ENCODE results near the gene KLF7.

KLF7 gene

DNA sequence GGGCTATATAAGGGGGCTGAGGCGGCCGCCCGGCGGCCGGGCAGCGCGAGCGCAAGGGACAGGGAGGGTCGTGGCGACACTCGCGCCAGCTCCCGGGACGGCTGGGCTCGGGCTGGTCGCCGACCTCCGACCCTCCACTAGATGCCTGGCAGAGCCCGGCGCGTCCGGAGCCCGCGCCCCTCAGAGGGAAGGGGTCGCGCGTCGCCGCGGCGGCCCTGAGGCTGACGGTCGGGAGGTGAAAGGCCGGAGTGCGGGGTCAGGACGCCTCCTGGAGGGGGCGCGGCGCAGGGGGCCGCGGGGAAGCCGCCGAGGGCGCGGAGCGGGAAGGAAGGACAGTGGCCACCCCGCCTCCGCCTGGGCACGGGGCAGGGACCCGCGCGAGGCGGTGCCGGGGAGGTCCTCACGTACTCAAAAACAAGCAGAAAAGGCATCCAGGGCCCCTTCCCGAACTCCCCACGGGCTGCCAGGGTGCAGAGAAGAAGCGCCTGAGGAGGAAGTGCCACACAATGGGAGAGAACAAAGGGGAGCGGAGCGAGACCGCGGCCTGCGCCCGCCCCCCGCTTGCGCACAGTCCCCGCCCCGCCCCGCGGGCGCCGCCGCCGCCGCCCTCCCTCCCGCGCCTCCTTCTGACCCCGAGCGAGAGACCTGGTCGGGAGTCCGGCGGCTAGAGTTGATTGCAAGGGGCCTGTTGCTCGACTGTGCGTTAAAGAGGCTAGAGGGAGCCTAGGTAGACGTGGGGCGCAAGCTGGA lies 776 bp upstream of the KLF7 start:
- peak; percentile 40 to 46 for DNase-seq

DNA sequence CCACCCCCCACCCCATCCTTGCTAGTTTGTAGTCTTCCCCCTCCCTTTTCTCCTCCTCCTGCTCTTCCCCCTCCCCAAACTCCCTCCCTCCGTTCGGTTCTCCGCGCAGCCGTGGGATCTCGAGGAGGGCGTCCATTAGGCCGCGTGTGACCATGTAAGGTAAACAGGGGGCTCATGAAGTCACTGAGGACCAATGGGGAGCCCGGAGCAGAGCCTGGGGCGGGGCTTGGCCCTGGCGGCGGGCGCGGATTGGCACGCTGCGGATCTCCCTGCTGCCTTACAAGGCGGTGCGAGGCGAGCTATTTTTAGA lies 246 bp upstream of the KLF7 start:
- peak; percentile 78 to 82 for DNase-seq

DNA sequence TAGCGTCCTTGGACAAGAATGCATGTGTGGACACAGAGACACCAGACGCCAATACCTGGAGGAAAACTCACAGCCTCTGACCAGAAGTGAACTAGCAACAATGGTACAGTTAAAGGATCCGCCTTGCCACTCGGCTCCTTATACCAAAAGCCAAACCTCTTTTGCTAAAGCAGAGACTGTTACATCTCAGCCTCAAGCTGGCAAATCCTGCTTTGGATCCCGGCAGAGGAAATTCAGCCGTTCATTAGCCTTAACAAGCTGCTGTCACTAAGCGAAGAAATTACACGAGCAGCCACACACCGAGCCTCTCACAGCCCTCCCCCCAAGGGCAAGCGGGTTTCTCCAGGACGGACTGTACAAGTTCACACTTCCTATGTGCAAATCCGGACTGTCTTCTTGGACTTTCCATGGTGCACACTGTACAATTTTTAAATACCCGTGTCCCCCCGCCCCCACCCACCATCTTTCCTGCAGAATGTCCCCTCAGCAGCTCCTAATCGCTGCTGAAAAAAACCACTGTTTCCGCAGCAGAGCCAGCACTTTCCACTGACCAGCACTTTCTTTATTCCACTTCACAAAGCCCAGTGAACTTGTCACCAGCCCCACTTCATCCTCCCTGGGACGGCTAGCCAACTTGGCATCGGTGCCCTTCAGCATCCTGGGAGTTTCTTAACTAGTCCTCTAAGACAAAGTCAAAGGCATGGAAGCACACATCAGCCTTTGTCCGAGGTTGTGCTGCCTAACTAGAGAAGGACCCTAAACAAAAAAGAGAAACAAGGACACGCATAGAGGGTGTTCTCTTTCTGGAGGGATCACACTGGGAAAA lies 1.5 kb downstream of the KLF7 start:
- DNase-seq = no peak

DNA sequence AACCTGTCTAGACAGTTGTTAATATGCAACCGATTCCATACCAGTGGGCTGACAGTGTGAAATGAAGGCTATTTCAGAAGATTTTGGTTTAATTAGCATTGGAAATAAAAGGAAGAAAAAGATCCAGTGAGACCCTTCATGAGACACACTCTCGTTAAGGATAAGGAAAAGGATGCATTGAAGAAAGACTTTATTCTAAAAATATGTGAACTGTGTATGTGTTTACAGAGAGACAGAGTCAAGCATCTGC lies 2.1 kb downstream of the KLF7 start:
- no peak for DNase-seq

DNA sequence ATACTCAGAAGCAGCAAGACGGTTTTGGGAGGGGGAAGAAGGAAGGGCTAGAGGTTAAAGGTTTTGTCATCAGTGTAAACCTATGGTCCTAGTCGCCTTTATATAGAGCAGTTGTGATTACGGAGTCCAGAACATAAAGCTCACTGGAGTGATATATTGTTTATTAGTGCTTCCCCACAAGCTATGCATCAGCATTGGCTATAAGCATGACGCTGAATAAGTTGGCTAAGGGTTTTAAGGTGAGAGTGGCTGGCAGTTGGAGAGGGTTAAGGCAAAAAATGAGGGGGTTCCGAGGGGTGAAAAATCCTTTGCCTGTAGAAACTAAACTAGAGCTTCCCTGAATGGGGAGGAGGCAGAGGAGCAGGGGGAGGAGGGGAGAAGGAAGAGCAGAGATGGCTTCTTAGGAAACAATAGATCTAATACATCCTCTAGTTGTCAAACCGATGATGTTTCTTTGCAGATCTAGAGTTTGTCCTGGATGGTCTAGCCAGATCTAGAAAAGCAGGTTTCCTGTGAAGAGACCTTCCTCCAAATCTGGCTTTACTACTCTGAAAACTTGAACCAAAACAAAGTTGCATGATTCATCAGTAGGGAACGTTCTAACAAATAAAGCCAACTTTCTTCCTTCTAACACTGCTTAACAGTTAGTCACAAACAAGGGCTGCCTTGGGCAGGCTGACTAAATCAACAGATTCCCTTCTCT lies 2.5 kb downstream of the KLF7 start:
- DNase-seq = no peak

DNA sequence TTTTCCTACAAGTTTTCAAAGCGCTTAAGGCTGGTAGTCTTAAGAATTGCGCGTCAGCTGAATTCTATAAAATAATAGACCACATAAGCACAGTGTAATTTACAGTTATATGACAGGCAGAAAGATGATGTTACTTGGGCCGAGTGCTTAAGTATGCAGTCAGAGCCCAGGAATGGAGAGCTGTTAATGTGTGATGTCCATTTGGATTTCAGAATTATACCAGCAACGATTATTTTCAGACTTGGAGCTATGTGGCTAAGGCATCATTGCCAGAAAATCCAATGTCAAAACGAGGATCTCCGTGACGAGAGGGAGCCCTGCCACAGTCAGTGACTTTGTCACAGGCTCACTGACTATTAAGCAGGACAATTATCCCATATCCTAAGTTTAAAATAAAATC lies 3.4 kb downstream of the KLF7 start:
- no peak for DNase-seq

DNA sequence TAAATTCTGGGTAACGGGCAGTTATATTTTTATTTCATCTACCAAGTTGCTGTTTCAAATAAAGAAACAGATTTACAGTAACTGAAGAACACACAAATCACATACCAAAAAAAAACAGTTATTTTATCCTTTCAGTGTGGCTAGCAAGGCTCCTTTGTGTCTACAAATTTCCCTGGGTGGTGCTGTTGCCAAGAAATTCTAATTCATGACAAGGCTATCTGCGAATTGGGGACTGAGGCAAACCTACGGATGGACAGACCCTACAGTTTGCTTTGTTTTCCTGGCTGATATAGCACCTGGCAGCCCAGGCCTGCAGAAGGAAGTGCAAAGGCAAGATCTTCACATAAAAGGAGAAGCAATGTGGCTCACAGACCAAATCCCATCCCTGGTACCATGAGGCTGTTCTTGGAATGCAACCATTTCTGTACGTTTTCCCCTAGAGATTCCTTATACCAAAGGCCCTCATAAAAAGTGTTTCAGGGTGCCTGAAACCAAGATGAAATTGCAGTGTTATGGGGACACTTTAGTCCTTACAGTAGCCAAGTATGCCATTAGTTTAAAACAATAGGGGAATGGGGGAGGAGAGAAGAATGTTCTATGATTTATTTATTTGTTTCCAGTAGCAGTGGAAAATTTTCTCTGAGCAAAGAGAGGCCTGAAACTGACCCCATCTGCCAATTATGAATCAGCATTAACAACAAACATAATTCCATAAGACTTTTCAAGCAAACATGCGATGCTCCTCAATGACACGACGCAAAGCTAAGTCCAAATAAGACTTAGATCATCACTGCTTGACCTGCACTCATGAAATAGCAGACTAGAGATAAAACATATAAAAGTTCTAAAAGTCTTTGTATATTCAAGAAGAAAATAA lies 4.3 kb downstream of the KLF7 start:
- DNase-seq = no peak

DNA sequence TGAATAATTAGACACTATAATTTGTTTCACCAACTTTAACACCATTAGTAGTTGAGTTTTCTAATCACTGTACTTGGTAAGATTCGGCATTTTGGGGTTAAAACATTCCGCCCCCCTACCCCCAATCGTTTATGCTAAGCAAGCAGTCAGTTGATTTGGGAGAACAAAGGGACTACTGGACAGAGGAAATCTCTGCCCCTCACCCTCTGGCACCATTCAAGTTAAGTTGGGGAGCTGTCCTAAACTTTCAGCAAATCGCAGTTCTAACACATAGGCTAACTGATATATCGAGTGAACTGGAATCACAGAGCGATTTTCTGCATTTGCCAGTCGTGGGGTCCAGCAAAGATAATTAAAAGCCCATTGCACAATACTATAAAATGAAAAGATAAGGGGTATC lies 5.6 kb downstream of the KLF7 start:
- DNase-seq = no peak

DNA sequence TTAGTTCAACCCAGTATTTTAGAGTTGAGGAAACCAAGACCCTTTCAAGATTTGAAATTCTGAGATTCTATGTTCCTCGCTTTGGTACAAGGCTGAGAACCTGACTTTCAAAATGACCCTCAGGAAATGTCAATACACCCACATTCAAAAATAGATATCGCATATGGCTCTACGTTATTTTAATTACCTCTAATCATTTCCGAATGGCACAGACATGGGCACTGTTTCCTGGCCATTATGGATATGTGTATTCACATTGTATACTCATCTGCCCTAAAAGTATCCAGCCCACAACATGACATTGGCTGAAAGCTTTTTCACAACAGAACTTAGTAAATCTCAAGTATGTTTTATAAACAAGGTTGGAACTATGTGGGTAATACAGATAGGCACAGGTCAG lies 6.7 kb downstream of the KLF7 start:
- no peak for DNase-seq

DNA sequence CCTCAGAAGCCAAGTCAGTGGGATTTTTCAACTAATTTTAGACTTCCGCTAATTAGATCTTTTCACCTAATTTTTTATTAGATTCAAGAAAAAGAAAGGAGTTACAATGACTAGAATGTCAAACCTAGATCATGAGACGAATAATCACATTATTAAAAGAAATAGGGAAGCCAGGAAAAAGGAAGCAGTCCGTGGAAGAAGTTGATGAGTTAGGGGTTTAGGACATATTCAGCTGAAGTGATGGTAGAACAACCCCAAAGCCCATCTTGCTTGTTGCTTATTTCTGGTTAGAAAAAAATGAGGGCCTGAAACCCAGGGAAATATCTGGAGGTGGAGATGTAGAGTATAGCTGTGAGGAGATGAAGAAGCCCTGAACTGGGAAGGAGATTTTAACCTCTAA lies 8.0 kb downstream of the KLF7 start:
- no peak for DNase-seq

DNA sequence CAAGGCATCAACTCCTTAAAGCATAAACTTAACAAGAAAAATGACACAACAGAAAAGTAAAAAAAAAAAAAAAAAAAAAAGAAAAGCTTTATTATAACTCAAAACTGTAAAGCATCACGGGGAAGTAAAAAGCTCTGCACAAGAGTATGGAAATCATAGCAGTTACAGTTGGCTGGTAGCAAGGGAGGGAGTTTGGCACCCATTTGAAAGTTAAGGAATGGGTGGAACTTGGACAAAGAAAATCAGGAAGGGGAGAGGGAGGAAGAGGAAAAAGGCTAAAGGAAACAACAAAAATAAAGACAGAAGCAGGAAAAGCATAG lies 8.6 kb downstream of the KLF7 start:
- DNase-seq = no peak

DNA sequence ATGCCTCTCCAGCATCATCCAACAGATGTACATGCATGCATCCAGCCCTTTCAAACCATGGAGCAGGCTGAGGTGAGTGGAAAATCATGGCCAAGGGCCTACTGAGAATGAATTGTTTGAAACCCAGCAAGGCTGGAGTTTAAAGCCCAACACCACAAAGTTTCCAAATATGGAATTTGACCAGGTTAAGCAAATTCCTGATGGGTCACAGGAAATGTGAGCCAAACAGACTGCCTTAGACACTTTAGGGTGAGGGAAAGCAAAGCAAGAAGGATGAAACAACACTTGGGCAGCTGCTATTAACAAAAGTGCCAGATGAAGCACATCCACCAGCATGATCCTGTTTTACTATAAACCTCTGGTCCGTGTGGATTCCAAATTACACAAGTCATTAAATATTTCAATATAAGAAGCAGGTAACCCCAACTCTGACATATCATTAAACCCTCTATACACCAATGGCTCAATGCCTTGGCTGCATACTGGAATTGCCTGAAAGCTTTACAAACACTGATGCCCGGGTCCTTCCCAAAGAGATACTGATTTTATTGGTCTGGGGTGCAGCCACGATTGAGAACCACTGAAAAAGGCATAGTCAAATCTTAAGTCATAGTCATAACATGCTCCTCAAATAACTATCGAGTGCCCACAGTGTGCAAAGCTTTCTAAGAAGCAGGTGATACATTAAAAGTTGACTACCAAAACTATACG lies 9.1 kb downstream of the KLF7 start:
- no peak for DNase-seq

DNA sequence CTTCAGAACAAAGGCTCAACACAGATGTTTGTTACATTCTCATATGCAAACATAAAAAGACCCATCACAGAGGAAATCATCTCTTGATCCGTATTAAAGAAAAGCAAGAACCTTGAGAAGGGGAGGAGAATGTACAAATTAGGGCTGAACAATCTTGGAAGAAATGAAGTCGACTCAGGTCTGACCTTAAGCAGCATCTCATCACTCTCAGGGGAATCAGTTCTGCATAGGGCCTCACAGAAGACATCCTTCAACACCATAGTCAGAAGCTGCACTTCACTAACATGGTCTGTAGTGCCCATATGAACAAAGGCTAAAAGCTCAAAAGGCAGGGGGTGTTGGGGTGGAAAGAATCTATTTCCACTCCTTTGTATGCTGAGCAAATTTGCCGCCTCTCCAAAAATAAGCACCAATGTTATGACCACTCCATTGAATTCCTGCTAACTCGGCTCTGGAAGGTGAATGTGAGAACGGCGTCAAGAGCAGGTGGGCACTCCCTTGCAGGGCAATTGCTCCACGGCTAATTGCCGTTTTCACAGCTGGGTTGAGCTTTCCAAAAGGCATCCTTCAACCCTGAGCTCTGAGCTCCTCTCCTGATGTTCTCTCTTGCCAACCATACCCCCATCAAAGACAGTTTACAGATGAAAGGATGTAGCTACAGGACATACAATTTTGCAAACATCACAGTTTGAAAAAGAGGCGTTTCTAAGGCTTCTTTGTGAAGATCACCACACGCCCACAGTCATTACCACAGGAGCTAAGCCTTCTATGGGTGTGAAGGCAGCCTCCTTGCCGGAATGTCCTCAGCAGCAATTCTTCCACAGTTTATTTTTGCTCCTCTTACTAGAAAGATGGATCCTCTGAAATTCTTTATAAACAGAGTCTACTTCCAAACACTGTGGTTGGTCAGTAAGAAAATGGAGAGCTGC lies 10.0 kb downstream of the KLF7 start:
- DNase-seq = no peak

DNA sequence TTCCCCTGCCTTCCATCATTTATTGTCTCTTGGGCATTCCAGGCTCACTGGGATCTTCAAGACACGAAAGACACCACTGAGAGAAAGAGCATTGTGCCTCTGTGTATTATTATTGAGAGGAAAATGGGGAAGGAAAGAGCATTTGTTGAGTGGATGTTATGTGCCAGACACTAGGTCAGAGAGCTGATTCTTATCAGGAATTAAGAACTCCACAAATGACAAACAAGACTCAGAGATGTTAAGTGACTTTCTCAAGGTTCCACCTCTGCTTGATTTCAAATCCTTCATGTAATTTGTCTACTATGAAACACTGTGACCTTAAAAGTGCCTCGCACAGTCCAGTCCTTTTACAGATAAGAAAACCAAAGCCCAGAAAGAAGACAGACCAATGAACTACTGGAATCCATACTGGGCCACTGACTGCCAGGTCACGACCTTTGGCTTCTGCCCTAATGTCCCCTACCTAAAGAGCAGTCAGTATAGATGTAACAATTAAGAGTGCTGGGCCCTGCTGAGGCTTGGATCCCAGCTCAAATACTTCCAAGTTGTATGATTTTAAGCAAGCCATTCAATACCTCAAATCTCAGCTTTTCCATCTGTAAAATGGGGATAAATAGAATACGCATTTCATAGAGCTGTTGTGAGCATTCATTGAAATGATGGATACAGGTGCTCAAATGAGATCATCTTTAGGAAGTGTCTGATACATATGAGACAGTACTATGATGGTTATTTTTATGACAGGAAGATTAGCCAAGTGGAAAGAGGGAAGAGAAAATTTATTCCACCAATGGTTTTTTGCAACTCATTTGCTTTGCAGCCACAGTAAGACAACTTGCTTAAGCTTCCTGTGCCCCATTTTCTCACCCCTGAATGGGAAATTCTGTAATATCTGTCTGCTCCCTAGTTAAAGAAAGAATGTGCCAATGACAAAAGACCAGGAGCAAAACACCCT lies 10.9 kb downstream of the KLF7 start:
- no peak for DNase-seq

DNA sequence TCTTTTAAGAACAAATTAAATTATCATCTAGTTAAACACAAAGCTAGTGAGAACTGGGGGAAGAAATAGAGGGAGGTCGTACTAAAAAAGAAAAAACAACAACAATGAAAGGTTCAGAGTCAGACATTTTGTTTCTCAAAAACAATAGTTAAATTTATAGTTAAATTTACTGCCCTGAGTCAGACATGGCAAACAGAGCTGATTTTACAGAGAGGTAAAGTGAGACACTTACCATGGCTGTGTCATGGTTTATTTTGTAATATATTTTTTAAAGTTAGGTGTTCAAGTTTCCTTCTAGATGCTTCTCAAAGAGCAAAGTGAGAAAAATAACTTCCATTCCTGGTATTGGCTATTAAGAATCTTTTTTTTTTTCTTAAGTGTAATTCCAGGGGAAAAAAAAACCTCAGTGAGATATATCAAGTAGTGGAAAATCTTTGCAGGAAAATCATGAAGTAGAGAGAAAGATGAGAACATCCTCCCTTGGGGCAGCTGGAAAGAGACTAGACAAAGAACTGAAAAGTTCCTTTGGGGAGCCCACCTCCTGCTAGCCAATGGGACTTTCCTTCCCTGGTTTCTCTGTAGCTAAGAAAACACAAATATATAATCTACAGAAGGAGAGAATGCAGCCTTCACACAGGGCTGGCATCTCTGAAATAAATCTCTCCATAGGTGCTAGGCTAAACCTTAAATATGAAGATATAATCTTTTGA lies 12.3 kb downstream of the KLF7 start:
- DNase-seq = no peak

DNA sequence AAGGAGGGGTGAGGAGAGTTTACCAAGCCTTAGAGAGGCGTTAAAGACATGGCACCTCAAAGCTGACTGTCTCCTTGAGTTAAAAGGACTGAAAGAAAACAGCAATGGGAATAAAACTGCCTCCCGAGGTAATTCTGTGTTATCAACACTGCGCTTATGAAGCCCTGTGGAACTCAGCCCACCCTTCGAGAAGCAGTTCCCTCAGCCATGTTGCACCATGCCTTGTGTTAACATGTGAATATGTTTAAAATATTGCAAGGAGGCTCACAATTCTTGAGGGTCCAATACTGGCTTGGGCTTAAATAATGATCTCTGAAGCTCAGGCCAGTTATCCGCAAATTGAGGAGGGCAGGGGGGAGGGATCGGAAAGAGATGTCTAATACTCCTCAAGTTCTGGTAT lies 14.7 kb downstream of the KLF7 start:
- DNase-seq = no peak

DNA sequence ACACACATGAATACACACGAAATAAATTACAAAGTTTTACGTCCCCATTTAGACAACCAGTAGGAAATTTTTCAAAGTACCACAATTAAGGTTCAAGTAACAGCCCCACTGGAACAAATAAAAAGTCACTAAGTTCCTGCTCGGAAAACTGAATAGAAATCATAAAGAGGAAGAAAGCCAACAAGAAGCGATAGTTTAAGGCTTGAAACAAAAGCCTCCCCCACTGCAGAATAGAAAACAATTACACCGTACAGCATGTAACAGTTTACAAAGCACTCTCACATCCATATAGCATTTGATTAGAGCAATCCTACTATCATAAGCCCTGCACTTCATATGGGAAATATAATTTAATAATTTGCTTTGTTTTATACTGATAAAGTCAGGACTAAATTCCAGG lies 15.5 kb downstream of the KLF7 start:
- no peak for DNase-seq

DNA sequence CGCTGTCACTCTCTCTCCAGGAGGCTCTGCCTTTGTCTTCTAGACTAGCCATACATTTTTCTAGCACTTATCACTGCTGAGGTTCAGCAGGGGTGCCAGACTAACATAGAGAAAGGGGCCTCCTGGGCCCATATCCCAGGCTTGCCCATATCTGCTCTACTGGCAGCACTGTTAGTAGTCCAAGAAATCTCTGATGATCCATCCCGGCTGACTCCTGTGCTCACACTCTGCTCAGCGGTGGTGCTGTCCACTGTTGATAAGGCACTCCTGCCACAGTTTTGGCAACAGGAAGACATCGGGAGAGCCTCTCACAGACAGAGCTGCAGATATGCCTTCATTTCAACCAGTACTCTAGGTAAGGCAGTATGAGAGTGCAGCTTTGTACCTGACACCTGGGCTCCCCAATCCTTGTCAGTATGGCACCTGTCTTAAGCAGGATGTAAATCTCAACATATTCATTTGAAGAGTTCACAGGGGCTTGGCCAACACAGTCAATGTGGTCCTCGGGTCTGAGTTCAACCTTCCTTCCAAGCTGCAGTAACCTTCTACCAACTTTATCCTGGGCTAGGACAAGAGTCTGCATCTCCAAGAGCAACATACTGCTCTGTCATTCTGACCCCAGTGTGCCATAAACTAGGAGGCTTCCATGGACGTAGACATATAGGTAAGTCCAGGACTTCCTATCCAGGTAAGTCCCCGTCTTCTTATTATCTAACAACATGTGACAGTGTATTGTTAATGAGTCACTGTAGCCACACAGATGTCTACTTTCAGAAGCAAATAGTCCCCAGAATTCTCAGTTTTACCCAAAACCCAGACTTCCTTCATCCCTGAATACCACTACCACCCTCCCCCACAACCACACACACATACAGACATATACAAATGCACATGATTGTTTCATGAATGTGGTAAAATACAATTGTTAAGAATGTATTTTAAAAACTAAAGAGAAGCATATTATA lies 16.2 kb downstream of the KLF7 start:
- no peak for DNase-seq

DNA sequence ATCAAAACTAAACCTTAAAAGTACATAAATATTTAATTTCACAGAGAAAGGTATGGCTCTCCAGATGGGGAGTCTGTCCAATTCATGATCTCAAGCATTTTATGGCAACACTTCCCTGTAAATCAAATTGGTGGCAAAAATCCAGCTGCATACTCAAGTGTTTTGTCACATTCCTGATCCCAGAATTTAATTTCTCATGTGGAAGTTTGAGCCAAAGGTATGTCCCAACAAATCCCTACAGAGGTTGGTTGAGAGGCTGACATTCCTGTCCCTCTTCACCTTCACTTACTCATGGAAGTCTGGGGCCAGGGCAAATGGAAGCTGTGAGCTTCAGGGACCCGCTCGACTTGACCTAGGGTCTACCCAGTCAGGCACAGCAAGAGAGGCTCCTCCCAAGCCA lies 17.7 kb downstream of the KLF7 start:
- no peak for DNase-seq

Measured in Kasumi-1 (cell line).